Stimulated activated CD4-positive, alpha-beta T cell treated with anti-CD3 and anti-CD28 coated beads, TNF-alpha, amount 100 ng/mL, for 24 hours (primary cell): ENCODE results near the gene MIF.
"Not testable (repeated sequence)": the region's sequence is repeated elsewhere in the genome, so short reads cannot be mapped to it uniquely, and the experiment has no call there.

Experiments
- DNase-seq, 3 experiments: peaks; one replicate each; pipeline ENCODE4 v3.0.0-alpha.2; 2020; ENCODE audit warnings: low read depth in 3 of 3

Gene MIF

DNA sequence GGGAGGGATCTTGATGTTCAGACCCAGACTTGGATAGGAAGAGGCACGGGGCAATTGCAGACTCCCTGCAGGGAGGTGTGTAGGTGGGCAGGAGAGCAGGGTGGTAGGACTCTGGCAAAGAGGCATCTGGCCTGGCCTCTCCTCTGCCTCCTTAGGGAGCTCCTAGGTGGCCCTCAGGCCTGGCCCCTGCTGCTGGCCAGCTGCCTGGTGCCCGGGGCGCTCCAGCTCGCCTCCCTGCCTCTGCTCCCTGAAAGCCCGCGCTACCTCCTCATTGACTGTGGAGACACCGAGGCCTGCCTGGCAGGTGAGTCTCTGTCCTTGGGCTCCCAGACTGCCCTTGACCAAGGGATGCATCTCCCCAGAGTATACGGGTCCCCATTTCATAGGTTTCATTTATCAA lies 16.6 kb upstream of the MIF start:
- DNase-seq: no peak

DNA sequence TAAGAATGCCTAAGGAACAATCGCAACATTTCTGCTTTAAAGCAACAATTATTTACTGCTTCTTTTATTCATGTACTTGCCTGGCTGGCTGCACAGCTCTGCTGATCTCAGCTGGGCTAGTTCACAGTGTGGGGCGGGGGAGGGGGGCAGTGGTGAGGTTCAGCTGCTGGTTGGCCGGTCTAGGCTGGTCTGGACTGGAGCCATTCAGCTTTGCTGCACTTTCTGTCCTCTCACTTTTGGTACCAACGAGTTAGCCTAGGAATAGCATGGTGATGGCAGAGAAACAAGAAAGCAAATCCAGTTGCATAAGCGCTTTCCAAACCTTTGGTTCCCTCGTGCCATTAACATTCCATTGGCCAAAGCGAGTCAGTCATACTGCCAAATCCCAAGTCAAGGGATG lies 16.0 kb upstream of the MIF start:
- DNase-seq: no peak

DNA sequence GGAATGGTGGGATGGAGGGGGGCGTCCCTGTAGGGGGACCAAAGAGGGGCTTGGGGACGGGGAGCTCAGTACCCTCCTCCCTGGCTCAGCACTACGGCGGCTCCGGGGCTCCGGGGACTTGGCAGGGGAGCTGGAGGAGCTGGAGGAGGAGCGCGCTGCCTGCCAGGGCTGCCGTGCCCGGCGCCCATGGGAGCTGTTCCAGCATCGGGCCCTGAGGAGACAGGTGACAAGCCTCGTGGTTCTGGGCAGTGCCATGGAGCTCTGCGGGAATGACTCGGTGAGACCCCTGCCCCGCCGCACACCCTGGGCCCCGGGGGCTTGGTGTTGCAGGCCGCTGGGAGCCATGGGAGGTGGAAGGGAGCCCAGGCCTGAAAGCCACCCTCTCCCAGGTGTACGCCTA lies 11.8 kb upstream of the MIF start:
- no peak for DNase-seq

DNA sequence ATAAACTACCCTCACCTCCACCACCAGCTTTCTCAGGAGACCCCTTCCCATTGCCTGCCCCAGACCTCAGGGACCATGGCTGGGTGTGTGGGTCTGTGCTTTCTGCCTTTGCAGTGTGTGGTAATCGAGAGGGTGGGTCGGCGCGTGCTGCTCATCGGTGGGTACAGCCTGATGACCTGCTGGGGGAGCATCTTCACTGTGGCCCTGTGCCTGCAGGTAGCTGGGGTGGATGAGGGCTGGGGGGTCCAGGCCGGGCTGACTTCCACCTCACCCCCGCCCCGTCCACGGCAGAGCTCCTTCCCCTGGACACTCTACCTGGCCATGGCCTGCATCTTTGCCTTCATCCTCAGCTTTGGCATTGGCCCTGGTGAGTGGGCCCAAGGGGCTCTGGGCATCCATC lies 10.5 kb upstream of the MIF start:
- no peak for DNase-seq

DNA sequence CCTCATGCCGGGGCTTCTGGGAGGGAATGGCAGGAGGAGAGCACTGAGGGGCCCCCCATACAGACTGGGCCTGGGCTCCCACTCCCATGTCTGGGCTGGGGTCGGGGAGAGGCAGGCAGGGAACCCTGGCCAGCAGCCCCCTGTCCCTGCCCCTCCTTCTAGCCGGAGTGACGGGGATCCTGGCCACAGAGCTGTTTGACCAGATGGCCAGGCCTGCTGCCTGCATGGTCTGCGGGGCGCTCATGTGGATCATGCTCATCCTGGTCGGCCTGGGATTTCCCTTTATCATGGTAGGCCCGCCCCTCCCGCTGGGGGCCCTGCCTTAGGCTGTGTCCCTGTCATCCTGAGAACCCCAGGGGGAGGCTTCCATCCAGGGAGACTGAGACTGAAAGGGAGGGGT lies 10.0 kb upstream of the MIF start:
- DNase-seq: no peak

DNA sequence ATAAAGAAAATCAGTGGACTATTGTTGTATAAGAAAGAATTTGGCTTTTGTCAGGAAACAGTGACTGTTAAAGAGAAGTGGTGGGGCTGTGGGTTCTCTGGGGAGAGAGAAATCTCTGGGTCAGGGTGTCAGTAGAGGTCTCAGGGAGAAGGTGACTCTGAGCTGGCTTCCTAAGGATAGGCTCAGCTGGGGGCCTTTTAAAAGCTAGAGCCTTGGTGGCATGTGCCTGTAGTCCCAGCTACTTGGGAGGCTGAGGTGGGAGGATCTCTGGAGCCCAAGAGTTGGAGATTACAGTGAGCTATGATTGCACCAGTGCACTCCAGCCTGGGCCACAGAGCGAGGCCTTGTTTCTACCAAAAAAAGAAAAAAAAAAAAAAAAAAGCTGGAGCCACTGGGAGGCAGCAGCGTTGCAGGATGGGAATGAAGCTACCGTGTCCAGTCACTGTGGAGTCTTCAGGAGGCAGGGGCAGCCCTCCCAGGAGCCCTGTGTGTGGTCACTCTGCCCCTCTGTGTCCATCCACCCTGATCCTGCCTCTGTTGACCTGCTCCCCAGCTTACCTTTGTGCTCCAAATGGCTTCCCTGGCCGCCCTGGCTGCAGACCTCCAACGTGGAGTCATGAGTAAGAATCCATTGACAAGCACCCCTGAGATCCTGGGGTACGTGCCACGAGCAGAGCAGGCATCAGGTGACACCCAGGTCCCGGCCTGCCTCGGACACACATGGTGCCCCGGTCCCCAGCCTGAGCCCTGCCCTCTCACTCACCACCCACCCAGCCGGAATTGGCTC lies 5.4 kb upstream of the MIF start:
- no peak for DNase-seq

DNA sequence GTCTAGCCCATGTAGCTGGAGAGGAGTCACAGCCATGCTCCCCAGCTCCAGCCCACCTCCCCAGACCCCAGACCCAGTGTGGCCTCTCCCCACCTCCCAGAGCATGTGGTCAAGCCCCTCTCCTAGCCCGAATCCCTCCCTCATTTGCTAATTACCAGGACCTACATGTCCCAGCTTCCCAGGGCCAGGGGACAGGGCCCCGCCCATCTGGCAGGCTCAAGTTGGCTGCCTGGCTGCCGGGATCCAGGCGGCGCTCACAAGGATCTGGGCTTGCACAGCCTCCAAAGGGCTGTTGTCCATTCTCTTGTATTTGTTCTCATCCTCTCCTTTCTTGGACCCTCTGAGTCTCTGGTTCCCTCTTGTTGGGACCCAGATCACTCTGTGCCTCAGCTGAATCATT lies 4.6 kb upstream of the MIF start:
- no peak for DNase-seq

DNA sequence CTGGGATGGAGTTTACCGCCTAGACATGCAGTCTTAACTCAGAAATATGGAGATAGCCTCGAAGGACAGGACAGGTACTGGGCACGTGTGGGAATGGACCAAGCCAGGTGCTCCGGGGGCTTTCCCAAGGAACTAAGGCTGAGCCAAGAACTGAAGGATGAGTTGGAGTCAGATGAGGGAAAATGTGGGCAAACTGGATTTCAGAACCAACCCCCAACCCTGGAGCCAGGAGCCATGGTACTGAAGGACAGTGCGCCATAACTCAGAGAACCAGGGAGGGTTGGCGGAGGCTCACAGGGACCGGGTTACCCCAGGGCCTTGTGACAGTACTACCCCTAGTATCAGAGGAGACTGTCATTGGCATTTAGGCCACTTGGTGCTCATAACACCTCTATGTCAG lies 2.5 kb upstream of the MIF start:
- DNase-seq: no peak

DNA sequence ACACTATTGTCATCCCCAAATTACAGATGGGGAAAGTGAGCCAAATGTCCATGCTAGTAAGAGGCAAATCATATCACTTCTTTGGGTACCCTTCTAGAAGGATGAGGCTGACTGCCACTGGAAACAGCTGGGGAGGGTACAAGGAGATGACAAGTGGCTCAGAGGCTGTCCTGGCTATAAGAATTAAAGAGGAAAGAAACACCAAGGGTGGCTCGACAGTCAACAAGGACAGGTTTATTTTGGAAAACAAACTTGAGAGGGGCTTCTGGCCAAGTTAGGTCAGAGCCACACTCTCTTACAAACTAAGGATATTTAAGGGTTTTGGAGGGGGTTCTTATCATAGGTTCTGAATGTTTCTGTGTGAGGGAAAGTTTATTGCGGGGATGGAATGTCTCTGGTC lies 2.1 kb upstream of the MIF start:
- DNase-seq: no peak

DNA sequence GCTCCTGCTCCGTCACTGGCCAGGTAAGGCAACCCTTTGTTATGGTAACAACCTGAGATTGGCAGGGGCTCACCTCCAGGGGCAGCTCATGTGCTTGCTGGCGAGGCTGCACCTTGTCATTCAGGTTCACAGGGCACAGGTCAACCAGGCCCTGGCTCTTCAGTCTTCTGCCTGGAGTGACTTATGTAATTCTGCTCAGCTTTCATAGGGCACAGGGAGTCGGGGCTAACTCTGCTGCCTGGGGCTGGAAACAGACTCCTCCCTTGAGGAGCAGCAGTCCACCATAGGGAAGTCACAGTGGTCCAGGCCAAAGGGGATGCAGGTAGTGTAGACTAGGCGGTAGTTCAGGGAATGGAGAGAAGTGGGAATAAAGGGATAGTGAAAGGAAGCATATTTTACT lies 1.5 kb upstream of the MIF start:
- no peak for DNase-seq

DNA sequence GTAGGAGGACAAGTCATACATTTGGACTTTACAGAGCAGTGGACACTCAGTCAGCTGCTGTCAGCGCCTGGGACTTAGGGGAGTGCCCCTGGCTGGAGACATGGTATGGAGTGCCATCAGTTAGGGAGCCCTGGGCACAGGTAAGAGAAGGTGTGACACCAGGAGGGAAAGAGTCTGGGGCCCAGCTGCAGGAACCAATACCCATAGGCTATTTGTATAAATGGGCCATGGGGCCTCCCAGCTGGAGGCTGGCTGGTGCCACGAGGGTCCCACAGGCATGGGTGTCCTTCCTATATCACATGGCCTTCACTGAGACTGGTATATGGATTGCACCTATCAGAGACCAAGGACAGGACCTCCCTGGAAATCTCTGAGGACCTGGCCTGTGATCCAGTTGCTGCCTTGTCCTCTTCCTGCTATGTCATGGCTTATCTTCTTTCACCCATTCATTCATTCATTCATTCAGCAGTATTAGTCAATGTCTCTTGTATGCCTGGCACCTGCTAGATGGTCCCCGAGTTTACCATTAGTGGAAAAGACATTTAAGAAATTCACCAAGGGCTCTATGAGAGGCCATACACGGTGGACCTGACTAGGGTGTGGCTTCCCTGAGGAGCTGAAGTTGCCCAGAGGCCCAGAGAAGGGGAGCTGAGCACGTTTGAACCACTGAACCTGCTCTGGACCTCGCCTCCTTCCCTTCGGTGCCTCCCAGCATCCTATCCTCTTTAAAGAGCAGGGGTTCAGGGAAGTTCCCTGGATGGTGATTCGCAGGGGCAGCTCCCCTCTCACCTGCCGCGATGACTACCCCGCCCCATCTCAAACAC lies 850 bp upstream of the MIF start:
- DNase-seq: no peak

DNA sequence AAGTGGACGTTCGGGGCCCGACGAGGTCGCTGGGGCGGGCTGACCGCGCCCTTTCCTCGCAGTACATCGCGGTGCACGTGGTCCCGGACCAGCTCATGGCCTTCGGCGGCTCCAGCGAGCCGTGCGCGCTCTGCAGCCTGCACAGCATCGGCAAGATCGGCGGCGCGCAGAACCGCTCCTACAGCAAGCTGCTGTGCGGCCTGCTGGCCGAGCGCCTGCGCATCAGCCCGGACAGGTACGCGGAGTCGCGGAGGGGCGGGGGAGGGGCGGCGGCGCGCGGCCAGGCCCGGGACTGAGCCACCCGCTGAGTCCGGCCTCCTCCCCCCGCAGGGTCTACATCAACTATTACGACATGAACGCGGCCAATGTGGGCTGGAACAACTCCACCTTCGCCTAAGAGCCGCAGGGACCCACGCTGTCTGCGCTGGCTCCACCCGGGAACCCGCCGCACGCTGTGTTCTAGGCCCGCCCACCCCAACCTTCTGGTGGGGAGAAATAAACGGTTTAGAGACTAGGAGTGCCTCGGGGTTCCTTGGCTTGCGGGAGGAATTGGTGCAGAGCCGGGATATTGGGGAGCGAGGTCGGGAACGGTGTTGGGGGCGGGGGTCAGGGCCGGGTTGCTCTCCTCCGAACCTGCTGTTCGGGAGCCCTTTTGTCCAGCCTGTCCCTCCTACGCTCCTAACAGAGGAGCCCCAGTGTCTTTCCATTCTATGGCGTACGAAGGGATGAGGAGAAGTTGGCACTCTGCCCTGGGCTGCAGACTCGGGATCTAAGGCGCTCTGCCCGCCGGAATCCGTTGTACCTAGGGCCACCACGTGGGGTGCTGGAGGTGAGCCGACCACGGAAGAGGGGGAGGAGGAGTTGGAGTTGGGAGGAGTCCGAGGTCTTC lies 771 bp downstream of the MIF start:
- DNase-seq: peak; percentile 36 to 76 (median 55)

DNA sequence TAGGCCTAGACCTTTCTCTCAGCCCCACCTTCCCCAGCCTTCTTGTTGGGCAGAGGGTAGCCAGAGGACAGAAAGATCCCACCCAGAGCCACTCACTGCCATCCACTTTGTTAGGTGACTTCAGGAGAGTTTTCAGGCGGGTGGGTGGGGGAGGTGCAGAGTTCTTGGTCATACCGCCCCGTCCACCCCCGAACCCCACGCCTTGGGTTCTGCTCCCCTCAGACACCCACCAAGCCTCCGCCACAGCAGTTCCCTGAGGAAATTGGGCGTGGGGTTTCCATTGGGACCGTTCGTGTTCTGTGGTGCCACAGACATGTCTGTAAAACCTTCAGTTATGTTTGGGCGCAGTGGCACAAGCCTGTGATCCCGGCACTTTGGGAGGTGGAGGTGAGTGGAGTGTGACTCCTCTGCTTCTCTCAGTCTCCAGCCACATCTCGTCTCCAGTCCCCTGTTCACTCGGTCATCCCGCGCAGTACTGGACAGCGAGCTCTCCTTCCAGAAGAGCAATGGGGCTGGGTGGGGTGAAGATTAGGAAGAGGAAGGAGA lies 1.5 kb downstream of the MIF start:
- DNase-seq: no peak

DNA sequence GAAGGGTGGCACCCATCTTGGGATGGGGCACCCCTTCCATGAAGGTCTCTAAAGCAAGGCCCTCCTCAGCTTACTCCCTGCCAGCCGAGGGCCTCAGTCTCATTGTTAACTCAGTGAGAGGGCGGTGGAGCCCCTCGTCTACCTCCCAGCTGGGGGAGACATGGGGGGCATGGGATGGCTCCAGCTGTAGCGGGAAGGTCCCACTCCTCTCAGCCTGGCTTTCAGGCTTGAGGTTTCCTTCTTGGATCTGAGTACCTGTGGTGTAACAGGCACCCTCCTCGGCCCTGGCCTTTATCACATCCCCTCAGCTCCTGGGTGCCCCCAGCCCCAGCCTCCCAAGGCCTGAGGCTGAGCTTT lies 2.0 kb downstream of the MIF start:
- DNase-seq: no peak

DNA sequence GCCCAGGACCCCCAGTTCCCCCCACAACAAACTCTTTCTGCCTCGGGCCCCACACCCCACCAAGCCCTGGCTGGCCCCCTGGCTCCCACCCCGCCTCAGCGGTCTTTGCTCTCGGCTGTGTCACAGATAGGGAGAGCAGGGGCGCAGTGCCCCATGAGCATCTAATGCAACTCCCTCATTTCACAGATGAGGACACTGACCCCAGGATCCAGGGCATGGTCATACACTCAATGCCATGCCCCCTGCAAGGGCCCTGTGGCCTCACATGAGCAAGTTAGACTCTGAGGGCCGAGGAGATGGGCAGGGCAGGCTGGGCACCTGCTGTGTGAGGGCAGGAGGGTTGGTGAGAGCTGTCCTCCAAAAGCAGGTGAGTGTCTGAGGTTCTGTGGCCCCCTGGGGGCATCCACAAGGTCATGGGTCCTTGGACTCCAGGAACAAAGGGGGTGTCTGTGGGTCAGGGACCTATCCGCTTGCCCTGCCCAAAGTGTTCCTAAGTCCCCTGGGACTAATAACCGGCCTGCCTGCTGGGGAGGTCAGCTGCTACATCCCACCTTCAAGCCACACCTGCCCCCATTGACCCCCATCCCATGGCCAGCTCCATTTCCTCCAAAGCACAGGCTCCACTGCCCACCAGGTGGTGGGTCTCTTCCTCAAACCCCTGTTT lies 2.5 kb downstream of the MIF start:
- DNase-seq: no peak

DNA sequence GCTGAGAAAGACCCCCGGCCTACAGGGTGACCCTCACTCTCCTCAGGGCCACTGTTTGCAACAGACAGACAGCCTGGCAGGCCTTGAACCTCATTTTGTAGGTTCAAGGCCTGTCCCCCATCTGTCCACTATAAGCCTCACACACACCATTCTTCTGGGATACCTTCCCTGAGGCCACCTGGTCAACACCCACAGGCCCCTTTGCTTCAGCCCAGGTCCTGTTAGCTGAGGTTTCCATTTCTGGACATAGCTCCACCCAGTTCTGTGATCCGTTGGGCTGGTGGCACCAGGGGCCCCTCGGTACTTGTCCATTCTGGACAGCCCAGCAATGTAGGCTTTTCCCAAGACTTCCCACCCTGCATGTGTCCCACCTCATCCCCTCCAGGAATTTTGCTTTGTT lies 3.1 kb downstream of the MIF start:
- no peak for DNase-seq

DNA sequence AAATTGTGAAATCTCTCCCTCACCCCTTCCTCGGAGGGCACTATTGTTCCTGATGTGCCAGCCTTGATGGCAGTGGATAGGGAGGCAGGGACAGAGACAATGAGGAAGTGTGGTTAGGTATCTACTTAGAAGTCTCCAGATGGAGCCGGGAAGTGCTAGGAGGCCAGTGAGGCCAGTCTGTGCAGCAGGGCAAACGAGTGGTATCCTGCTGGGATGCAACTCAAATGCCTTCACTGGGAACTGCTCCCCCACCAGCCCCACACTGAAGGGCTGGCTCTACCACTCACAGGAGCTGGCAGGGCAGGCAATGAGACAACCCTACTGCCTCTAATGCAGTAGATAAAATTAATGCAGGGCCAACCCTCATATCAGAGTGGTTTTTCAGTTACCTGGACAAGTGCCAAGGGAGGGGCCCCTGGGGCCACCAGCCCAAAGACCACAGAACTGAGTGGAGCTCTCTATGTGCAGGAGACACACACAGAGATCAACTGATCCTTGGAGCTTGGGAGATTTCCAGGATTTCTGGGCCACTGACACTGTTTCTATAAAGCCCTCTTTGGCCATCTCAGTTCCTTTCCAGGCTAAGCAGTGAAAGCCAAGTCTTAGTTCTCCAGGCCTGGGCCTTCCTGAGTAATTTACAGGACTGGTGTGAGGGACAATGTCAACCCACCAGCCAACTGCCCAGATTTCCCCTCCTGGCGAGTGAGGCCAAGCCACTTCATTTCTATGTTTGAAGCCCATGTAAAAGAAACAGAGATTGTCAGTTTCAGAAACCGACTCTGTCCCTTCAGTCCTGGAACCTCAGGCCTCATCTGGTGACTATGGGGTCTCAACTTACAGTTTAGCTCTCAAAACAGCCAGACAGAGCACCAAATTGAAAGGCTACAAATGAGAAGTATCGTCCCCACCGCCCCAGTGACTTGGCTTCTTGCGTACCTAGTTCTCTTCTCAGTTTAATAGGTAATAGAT lies 4.1 kb downstream of the MIF start:
- no peak for DNase-seq

DNA sequence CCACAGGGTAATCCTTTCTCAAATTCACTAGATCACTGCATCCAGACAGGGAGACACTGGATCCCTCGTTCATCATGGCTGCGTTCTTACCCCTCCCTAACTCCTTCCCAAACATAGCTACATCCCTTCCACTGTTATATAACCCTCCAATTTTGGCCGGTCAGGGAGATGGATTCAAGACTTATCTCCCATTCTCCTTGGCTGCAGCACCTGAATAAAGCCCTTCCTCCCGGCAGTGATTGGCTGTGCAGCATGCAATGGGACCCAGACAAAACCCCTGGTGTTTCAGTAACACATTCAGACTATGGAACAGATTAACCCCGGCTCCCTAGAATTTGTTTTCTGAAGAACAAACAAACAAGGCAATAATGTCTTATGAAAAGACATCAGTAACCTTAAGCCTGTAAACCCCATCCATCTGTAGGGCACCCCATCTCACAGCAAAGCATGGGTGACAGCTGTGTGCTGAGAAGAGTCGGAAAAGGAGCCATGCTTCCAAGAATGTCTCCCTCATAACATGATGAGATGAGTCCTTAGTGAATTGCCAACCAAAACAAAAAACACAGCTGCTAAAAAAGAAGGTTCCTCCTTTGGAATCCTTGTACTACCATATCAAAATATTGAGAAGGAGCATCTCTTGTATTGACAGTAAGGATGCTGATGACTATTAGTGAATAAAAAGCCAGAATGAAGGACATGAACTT lies 5.0 kb downstream of the MIF start:
- DNase-seq: no peak

DNA sequence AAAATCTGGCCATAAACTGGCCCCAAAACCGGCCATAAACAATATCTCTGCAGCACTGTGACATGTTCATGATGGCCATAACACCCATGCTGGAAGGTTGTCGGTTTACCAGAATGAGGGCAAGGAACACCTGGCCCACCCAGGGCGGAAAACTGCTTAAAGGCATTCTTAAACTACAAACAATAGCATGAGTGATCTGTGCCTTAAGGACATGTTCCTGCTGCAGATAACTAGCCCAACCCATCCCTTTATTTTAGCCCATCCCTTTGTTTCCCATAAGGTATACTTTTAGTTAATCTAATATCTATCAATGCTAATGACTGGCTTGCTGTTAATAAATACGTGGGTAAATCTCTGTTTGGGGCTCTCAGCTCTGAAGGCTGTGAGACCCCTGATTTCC lies 6.0 kb downstream of the MIF start:
- not testable (repeated sequence) for DNase-seq

DNA sequence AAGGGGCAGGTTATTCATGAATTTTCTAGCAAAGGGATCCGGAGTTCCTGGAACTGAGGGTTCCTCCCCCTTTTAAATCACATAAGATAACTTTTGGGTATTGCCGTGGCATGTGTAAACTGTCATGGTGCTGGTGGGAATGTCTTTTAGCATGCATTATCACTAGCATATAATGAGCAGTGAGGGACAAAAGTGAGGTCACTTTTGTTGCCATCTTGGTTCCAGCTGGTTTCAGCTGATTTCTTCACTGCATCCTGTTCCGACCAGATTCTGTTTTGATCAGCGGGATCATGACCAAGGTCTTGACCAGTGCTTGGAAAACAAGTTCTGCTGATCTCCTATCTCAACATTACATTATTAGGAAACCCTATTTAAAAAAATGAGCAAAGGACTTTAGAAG lies 7.4 kb downstream of the MIF start:
- DNase-seq: no peak
